GM19397 (cell line): ENCODE results near the gene WWOX.

Experiments used
- ATAC-seq: cut with Tn5 transposase; IDR thresholded peaks from one replicate; pipeline ENCODE4 v1.9.1; 2021; ENCODE audit warnings: mild to moderate bottlenecking, moderate library complexity; ENCODE audit not compliant: unreplicated experiment

Gene WWOX

DNA sequence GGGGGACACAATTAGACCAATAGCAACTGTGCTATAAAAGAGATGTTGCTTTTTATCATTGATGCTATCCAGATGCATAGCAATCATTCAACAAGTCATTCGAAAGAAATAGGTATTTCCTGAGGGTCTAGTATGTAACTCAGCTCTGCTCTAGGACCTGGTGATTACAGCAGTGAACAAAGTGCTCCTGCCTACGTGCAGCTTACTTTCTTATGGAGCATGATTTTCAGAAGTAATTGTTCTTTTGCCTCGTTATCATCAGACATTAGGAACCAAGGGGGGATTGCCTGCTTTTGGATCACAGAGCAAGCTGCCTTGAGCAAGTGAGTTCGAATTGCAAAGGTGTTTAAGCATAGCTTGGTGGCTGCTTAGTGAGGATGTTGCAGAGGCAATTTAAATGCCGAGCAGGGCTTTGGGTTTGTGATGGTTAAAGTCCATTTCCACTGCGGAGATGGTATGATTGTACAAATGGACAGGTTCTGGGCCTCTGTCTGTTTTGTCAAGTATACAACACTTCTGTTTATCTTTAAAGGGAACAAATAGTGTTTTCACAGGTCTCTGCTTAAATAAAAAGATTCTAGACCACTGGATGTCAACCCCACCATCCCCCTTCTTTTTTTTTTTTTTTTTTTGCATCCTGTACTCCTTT lies 41.5 kb downstream of the WWOX start:
- no peak for ATAC-seq

- no peak for ATAC-seq
Observed at GRCh38 chr16:78142788-78143187, 43.3 kb downstream of the WWOX start.

DNA sequence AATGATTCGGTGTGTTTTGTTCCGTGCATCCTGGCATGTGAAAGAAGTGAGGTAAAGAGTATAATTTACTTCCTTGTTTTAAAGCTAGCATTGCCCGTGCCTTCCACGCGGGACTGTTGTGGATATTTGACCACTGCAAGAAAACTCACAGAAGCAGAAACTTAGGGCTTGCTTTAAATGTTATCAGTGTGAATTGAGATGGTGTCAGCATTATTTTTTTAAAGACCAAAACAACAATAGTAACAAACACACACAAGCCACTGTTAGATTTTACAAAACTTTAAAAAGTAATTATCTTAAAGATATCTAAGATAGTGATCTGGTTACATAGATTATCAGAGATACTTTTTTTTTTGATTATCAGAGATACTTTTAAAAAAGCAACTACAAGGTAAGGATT lies 47.4 kb downstream of the WWOX start:
- no peak for ATAC-seq

DNA sequence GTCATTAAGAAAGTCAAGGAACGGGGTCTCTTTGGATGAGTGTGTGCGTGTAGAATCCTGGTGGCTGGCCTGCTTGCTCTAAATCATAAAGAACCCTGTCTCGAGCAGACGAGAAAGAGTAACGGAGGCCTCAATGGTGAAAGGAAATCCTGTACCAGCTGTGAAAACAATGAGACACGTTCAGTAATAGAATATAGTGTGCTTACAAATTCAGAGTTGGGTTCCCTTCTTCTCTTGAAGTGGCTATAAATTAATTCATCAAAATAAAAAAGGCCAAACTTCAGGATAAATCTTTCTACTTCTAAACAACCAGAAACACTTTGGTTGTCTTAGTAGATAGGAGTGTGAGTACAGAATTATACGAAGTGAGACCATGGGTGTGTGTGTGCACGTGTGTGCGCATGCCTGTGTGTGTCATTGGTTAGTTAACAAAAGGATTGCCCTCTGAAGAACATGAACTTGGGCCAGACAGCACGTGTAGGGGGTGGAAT lies 48.5 kb downstream of the WWOX start:
- ATAC-seq = no peak

DNA sequence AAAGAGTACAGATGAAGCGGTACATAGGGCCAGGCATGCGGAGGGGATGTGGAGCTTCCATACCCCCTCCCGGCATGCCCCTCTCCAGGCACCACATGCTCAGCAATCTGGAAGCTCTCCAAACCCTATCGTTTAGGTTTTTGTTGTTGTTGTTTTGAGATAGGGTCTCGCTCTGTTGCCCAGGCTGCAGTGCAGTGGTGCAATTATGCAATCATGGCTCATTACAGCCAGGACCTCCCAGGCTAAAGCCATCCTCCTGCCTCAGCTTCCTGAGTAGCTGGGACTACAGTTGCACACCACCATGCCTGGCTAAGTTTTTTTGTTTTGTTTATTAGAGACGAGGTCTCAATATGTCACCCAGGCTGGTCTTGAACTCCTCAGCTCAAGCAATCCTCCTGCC lies 50.8 kb downstream of the WWOX start:
- ATAC-seq = no peak

- no peak for ATAC-seq
Observed at GRCh38 chr16:78154729-78155461, 55.4 kb downstream of the WWOX start.

GRCh38 chr16:78155791-78156345 lies 56.4 kb downstream of the WWOX start:
- no peak for ATAC-seq

GRCh38 chr16:78161023-78161729 lies 61.7 kb downstream of the WWOX start:
- no peak for ATAC-seq

DNA sequence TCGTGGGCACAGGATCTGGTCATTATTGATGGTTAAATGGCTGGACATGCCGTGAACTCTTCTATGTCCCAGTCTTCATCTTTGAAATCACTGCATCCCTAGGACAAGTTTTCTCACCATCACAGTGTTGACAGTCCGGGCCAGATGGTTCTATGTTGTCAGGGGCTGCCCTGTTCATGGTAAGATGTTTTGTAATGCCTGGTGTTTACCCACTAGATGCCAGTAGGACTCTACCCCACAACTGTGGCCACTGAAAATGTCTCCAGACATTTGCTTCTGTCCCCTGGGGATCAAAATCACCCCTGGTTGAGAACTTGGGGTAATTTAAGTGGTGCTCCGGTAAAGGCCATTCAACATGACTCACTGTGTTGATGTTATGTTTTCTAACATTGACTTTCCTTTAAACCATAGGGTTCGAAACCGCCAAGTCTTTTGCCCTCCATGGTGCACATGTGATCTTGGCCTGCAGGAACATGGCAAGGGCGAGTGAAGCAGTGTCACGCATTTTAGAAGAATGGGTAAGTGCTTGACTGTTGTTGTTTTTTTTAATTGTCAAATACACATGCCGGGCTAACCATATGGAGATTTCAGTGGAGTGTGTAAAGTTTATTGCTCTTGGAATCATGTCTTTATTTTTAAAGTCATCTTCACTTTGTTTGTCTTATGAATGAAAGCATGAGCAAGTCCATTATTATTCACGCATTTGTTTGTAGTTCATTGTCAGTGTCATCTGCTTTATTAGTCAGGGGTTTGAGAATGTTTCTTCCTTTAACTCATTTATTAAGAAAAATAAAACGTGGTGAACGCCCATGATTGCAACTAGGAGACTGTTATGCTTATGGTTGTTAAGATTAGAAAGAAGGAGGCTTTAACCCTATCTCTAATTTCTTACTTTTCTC lies 64.6 kb downstream of the WWOX start:
- no peak for ATAC-seq

DNA sequence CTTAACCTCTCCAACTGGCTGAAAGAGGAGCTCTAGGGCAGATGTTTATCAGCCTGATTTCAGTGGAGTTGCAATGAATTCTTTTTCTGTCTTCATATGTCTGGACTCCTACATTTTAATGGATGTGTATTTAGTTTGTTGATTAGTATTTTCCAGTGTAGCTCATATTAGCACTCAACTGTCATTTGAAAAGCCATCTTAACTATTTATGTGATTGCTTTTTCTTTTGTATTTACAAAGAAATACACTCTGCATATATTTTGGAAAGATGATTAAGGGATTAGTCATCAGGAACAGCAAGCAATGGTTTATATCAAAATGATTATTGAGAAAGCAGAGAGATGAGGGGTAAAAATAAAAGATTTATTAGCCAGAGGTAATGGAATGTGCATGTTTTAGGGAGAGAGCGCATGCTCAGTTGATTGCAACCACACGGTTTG lies 71.1 kb downstream of the WWOX start:
- no peak for ATAC-seq

DNA sequence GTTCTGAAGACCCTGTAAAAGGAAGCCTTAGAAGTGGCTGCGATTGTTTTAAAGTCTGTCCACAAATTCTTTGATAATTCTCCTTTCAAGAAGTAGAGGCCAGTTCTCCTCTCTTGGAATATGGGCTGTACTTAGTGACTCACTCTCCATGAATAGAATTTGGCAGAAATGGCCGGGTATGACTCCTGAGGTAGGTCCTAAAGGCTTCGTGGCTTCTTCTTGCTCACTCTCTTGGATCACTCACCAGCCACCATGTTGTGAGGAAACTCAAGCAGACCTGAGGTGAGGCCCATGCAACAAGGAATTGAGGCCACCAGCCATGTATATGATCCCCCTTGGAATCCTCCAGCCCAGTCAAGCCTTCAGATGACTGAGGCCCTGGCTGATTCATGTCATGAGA lies 75.8 kb downstream of the WWOX start:
- ATAC-seq = no peak

GRCh38 chr16:78176435-78176834 lies 77.0 kb downstream of the WWOX start:
- no peak for ATAC-seq

DNA sequence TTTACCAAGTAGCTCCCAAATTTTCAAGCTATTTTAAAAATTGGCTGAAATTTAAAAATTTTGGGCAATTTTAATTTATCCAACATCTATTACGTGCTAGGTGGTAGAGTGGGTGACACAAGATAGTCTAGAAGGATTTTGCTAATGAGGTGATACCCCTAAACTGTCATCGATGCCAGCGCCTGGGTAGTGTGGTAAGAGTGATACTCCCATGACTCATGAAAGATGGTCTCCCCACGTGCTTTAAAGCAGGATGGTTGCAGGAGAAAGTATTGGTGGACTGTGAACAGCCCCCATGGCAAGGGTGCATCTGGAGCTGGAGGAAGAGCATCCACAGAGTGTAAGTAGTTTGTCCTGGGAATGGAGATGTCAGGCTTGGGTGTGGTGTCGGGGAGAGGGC lies 77.8 kb downstream of the WWOX start:
- ATAC-seq = no peak

DNA sequence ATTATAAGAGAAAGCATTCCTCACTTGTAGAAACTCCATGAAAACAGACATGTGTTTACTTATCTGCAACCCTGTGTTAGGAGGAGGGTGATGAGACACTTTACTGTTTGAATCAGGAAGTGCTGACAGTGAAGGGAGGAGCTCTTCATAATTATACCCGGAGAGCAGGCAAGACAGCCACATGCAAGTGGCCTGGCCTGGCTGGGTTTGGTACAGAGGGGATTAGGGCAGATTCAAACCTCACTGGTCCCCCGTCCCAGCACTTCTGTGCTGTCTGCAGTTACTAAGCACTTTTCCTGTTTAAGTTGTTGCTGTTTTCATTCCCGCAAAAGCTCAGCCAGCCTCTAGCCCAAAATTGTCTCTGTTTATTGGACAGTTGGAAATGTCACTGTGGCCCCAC lies 78.5 kb downstream of the WWOX start:
- ATAC-seq = no peak

DNA sequence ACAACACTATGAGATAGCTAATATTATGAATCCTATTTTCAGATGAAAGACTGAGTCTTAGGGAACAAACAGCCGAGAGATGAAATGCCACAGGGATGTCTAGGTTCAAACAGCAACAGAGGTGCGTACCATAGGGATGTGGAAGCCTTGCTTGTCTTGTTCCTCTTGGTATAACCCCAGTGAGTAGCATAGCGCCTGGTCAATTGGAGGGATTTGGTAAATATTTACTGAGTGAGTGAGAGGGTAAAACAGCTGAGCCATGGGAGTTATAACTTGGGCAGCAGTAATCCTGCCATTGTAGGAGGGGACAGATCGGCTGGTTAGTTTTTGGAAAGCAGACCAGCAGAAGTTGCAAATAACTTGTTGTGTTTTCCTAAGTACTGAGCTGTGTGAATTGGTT lies 80.2 kb downstream of the WWOX start:
- ATAC-seq = no peak

GRCh38 chr16:78180349-78180748 lies 80.9 kb downstream of the WWOX start:
- no peak for ATAC-seq

DNA sequence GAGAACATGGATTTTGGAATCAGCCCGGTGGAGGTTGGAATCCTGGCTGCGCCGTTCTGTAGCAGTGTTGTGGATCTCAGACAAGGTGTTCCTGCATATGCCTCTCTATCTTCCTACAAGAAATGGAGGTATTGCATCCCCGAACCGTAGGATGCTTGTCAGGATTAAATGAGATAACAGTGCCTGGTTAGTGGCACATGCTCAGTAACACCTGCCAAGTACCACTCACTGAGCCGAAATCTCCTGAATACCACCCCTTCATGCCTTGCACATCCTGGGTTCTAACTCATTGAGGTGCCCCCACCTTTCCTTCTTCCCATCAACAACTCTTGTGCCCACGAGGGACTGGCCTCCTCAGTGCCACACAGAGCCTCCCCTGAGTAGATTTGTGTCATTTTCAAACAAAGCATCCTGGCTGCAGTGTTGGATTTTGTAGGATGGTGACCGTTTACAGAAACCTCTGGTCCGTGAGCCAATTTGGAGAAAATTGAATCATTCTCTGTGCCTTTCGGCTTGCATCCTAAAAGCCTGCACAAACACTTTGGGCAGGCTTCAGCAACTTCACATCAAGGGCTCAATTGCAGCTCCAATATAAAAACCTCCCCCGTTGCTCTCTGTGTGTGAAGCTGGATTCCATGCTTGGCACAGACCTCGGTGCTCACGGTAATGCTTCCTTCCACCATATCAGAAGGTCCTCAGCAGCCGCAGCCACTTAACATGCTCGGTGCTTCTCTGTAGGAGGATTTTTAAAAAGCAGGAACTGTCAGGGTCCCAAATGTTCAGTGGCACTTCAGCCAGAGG lies 84.2 kb downstream of the WWOX start:
- ATAC-seq = no peak

GRCh38 chr16:78184238-78185183 lies 85.1 kb downstream of the WWOX start:
- ATAC-seq = no peak

GRCh38 chr16:78189121-78189520 lies 89.7 kb downstream of the WWOX start:
- ATAC-seq = no peak
